ENCODE measurements around the gene PPP3R2.

Gene PPP3R2

GRCh38 chr9:101594796-101595195 is at the start of gene PPP3R2:
Gene PPP3R2 (minus strand): TSS chr9:101594969. CDS start chr9:101594921, 48 bp downstream.
- H3K4me1 ChIP-seq (ENCODE audit: insufficient read depth, poor library complexity, severe bottlenecking): peaks cover 2% of the 10 kb centered on the region
- no peak for TF ChIP-seq CTCF (IDR thresholded peaks at IDR 0.05; ENCODE audit: poor library complexity, severe bottlenecking)
- no peaks in the 10 kb centered on the region for H3K9me3 ChIP-seq (ENCODE audit: severe bottlenecking)
- H3K4me3 ChIP-seq (ENCODE audit: severe bottlenecking): no peak within 1 kb of the TSS
- no peak within 1 kb of the TSS for H3K27ac ChIP-seq (ENCODE audit: poor library complexity, severe bottlenecking)
- no peaks in the 10 kb centered on the region for H3K36me3 ChIP-seq (ENCODE audit: low read depth)
- ATAC-seq (ENCODE audit: low read depth) (no peak), DNase-seq (ENCODE audit: low spot score) (no peak)
- no peaks in the 10 kb centered on the region for H3K27me3 ChIP-seq (ENCODE audit: insufficient read depth, poor library complexity, severe bottlenecking)

- ATAC-seq (ENCODE audit: low read depth): no peak
- Histone ChIP-seq H3K27ac (ENCODE audit: poor library complexity, severe bottlenecking) (no peak overlapping the region), H3K9me3 (ENCODE audit: severe bottlenecking) (no peaks in the 10 kb centered on the region)
These were observed 45.3 kb upstream of the PPP3R2 start for GRCh38 chr9:101639785-101640665.

GRCh38 chr9:101639311-101639710 is 44.5 kb upstream of the PPP3R2 start:
- Histone ChIP-seq H3K4me3 (ENCODE audit: severe bottlenecking) (no peak overlapping the region), H3K9me3 (ENCODE audit: severe bottlenecking) (no peaks in the 10 kb centered on the region), H3K4me1 (ENCODE audit: insufficient read depth, poor library complexity, severe bottlenecking) (no peaks in the 10 kb centered on the region), H3K36me3 (ENCODE audit: low read depth) (no peaks in the 10 kb centered on the region), H3K27me3 (ENCODE audit: insufficient read depth, poor library complexity, severe bottlenecking) (peaks cover 6% of the 10 kb centered on the region), H3K27ac (ENCODE audit: poor library complexity, severe bottlenecking) (no peak overlapping the region)
- ATAC-seq (ENCODE audit: low read depth): no peak
- no peak for DNase-seq (ENCODE audit: low spot score)
- TF ChIP-seq CTCF (IDR thresholded peaks at IDR 0.05; ENCODE audit: poor library complexity, severe bottlenecking): no peak

More at GRCh38 chr9:101639785-101640665, 45.3 kb upstream of the PPP3R2 start:
- no peak for DNase-seq (ENCODE audit: low spot score)
- Histone ChIP-seq H3K4me3 (ENCODE audit: severe bottlenecking) (no peak overlapping the region), H3K36me3 (ENCODE audit: low read depth) (no peaks in the 10 kb centered on the region), H3K27me3 (ENCODE audit: insufficient read depth, poor library complexity, severe bottlenecking) (peaks cover 6% of the 10 kb centered on the region), H3K4me1 (ENCODE audit: insufficient read depth, poor library complexity, severe bottlenecking) (no peaks in the 10 kb centered on the region)
- no peak for TF ChIP-seq CTCF (IDR thresholded peaks at IDR 0.05; ENCODE audit: poor library complexity, severe bottlenecking)

- ATAC-seq (ENCODE audit: low read depth) (no peak), DNase-seq (ENCODE audit: low spot score) (no peak)
- no peak for TF ChIP-seq CTCF (IDR thresholded peaks at IDR 0.05; ENCODE audit: poor library complexity, severe bottlenecking)
- no peaks in the 10 kb centered on the region for H3K36me3 ChIP-seq (ENCODE audit: low read depth)
- no peaks in the 10 kb centered on the region for H3K9me3 ChIP-seq (ENCODE audit: severe bottlenecking)
- H3K4me1 ChIP-seq (ENCODE audit: insufficient read depth, poor library complexity, severe bottlenecking): no peaks in the 10 kb centered on the region
- H3K4me3 ChIP-seq (ENCODE audit: severe bottlenecking): no peak overlapping the region
- H3K27me3 ChIP-seq (ENCODE audit: insufficient read depth, poor library complexity, severe bottlenecking): peaks cover 6% of the 10 kb centered on the region
- H3K27ac ChIP-seq (ENCODE audit: poor library complexity, severe bottlenecking): no peak overlapping the region
These were observed 41.5 kb upstream of the PPP3R2 start for GRCh38 chr9:101636247-101636646.

- H3K4me3 ChIP-seq (ENCODE audit: severe bottlenecking): no peak overlapping the region
- no peak overlapping the region for H3K27ac ChIP-seq (ENCODE audit: poor library complexity, severe bottlenecking)
- no peak for TF ChIP-seq CTCF (IDR thresholded peaks at IDR 0.05; ENCODE audit: poor library complexity, severe bottlenecking)
- no peaks in the 10 kb centered on the region for H3K4me1 ChIP-seq (ENCODE audit: insufficient read depth, poor library complexity, severe bottlenecking)
- no peaks in the 10 kb centered on the region for H3K9me3 ChIP-seq (ENCODE audit: severe bottlenecking)
- no peaks in the 10 kb centered on the region for H3K36me3 ChIP-seq (ENCODE audit: low read depth)
- ATAC-seq (ENCODE audit: low read depth) (no peak), DNase-seq (ENCODE audit: low spot score) (no peak)
- peaks cover 6% of the 10 kb centered on the region for H3K27me3 ChIP-seq (ENCODE audit: insufficient read depth, poor library complexity, severe bottlenecking)
These were observed 40.7 kb upstream of the PPP3R2 start for GRCh38 chr9:101635473-101635872.

Data from RWPE2 (cell line).